GM19238 (cell line): ENCODE results near the gene CUL2.

Source experiments
- DNase-seq: peaks from one replicate; pipeline ENCODE4 v3.0.0; 2011; ENCODE audit warnings: low spot score; ENCODE audit not compliant: insufficient read length

Gene CUL2

DNA sequence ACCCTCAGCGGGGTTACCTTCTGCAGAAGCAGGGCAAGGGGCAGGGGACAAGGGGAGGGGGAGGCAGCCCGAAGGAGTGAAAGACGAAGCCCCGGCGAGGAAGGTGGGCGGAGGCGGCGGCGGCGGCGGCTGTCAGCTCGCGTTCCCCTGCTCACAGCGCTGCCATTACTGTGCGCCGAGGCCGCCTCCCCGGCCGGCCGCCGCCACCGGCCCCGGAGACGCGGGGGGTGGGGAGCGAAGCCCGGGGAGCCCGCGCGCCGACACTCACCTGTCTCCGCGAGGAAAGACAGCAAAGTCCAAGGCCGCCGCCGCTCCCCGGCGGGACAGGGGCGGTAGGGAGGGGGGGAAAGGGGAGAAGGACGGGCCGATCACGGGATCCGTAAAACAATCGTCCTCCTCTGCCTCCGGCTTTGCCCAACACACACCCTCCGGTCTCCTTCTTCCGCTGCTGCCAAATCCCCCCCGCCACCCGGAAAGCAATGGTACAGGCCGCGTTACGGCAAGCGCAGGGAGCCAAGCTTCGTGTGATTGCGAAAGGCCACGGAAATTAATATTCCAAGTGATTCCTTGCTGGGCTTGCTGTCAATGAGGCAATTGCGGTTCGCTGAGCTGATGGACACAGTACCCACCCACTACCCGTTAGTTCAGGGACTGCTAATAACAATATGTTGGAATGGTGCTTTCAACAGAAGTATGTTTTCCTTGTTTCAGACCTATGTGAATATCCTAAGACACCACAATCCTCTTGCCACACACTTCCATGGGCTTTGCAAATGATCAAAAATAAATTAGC, at the start of gene CUL2:
TSS of gene CUL2 (minus strand) at position 180 of the 793 bp plus-strand sequence. CDS start 19,024 bp downstream, outside the sequence.
- peak; percentile 85 for DNase-seq

DNA sequence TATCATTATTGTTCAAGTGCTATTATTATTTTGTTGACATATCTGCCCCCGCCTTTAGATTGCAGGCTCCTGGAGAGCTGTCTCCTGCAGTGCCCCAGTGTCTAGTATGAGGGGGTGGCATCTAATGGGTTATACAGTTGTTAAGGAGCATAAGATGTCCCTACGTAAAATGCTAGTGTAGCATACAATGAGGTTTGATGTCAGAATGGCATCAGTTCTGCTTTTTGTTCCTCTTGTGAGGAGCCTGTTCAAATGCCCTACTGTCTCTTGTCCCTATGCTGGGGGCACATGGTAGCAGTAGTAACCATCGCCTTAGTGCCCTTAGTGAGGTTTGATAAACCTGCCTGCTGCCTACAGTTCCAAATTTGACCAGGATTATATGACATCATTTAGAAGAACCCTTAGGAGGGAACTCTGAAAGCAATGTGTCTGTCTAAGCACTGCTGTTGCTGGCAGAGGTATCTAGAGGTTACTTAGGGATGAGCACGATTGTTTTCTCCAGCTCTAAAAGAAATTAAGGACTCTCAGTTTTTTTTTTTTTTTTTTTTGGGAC, 46.2 kb upstream of the CUL2 start:
- no peak for DNase-seq

GRCh38 chr10:35135861-35136260, 45.7 kb upstream of the CUL2 start:
- DNase-seq, result no peak

DNA sequence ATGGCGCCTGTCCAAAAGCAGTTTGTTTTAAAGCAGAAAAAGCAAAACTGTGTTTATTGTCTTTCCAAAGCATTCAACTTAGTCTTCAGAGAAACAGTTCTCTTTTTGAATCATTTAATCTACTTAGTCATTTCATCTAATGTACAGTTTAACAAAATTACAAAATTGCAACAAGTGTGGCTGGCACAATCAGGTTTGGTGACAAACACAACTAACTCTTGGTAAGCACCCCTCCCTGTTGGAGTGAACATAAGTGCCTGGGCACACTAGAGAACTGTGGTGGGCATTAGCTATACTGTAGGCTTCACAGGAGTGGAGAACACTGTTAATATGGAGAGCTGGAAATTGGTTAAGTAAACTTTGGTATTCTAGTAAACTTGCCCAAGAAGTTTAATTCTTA, 43.4 kb upstream of the CUL2 start:
- no peak for DNase-seq

DNA sequence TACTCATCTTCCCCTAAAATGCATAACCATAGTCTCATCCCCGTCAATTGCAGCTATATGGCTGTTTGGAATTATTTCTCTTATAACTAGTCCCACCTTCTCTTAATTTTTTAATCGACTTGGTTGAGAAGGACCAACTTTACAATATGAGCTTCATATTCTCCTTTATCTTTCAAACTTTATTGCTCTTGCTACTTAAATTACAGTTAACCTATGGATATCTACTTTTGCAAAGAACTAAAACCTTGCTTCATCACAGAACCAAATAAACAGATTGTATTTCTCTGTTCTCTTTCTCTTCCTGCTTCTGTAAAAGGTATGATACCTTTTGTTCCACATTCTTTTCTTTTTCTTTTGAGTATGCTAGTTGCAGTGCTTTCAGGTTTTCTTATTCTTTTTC, 42.6 kb upstream of the CUL2 start:
- no peak for DNase-seq

DNA sequence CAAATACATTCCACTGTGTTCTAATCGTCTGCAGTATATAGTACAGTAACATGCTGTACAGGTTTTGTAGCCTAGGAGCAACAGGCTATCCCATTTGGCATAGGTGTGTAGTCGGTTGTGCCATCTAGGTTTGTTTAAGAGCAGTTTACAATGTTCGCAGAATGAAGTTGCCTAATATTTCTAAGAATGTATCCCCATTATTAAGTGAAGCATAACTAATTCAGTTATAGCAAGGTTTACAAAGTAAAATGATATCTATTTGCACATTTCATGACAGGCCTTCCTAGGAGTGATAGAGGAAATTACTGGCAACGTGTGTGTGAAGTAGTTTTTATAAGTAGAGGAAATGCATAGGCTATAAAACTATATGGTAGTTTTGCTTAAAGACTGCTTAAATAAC, 40.5 kb upstream of the CUL2 start:
- DNase-seq, result no peak

- no peak for DNase-seq
Observed at GRCh38 chr10:35129185-35129674, 39.1 kb upstream of the CUL2 start.

DNA sequence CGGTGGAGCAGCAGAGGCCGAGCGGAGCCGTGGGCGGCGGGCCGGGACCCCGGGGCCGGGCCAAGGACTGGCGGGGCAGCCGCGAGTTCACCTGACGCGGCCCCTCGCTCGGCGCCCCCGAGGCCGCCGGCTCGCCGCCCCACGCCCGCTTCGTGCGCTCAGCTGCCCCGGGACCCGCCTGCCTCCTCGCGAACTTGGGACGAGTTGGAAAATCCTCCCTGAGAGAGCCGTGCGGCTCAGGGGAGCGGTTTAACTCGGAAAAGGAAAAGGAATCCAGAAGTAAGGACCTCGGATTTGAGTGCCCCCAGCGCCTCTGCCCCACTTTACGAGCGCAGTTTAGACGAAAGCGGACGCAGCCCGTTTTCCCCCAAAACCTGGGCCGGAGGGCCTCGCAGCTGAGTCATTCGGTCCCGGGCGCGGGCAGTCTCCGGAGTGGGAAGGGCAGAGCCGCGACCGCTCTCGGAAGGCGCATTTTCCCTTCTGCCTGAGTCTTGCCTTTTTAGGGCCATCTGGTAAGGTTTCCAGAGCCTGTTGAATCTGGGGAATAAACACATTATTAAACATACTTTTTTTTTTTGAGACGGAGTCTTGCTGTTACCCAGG, 37.2 kb upstream of the CUL2 start:
- DNase-seq, result peak; percentile 28

DNA sequence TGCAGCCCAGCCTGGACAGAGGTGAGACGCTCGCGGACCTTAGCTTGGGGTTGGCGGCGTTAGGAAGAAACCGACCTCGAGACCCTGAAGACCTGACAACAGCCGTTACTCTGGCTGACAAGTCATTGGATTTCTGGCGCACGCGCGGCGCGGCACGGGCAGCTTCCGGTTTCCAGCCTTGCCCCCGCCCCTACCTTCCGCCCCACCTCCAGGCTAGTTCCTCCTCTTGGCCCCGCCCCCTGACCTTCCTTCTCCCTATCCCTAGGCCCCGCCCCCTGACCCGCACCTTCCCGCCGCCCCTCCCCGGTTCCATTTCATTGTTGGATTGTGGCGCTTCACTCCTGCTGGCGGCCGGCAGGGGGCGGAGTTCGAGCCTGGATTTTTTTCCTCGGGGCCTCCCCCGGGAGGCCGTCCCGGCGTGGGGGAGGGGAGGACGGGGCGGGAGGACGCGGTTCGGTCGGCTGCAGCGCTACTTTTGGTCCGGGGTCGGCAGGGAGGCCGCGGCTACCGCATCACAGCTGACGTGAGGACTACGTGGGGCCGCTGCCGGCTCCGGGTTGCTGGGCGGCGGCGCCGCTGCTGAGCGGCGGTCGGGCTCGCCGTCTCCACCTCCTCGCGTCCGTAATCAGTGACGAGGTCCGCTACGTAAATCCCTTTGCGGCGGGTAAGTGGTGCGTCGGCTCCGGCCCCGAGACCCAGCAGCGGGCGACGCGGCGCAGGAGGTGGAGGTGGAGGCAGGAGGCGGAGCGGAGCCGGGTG, 36.6 kb upstream of the CUL2 start, which contains the start of gene CREM:
TSS of gene CREM (plus strand) at position 317 of the 759 bp plus-strand sequence. CDS start 10,990 bp downstream, outside the sequence.
- peak; percentile 84 for DNase-seq

GRCh38 chr10:35126062-35126529, 36.0 kb upstream of the CUL2 start:
- no peak for DNase-seq

GRCh38 chr10:35124540-35124939, 34.4 kb upstream of the CUL2 start:
- DNase-seq, result no peak

DNA sequence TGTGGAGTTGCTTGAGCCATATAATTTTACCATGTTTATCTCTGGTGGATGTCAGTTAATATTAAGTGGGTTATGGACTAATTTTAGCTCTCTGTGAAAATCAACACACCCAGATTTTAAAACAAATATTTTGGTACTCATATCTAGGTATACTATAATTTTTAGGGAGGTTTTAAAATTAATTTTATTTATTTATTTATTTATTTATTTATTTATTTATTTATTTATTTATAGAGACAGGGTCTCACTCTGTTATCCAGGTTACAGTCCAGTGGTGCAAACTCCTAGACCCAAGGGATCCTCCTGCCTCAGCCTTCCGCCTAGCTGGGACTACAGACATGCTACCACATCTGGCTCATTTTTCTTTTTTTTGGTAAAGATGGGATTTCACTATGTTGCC, 29.2 kb upstream of the CUL2 start:
- DNase-seq, result no peak

GRCh38 chr10:35112571-35112970, 22.4 kb upstream of the CUL2 start:
- DNase-seq, result no peak

GRCh38 chr10:35103882-35104281, 13.7 kb upstream of the CUL2 start:
- no peak for DNase-seq

- no peak for DNase-seq
Observed at GRCh38 chr10:35097510-35097909, 7.4 kb upstream of the CUL2 start.

DNA sequence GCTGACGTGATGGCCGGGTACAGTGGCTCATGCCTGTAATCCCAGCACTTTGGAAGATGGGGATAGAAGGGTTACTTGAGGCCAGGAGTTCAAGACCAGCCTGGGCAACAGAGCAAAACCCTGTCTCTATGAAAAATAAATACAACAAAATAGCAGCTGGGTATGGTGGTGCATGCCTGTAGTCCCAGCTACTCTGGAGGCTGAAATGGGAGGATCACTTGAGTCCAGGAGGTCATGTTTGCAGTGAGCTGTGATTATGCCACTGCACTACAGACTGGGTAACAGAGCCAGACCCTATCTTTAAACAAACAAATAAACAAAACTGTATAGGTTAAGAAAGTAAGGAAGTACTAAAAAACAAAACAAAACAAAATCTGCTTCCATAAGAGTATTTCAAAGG, 6.2 kb upstream of the CUL2 start:
- DNase-seq, result no peak

DNA sequence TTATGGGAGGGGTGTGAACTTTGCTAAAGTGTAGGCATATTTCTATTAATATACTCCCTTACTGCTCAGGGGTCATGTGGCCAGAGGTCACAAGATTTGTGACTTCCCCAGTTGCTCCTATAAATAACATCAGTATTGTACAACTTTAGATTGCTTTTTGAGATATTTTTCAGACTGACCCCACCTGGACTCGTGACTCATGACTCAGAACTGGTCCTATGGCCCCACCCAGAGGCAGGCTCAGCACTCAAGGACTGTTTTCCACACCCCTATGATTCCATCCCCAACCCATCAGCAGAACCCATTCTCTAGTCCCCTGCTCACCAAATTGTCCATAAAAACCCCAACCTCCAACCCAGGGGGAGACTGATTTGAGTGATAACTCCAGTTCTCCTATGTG, 2.7 kb upstream of the CUL2 start:
- no peak for DNase-seq

DNA sequence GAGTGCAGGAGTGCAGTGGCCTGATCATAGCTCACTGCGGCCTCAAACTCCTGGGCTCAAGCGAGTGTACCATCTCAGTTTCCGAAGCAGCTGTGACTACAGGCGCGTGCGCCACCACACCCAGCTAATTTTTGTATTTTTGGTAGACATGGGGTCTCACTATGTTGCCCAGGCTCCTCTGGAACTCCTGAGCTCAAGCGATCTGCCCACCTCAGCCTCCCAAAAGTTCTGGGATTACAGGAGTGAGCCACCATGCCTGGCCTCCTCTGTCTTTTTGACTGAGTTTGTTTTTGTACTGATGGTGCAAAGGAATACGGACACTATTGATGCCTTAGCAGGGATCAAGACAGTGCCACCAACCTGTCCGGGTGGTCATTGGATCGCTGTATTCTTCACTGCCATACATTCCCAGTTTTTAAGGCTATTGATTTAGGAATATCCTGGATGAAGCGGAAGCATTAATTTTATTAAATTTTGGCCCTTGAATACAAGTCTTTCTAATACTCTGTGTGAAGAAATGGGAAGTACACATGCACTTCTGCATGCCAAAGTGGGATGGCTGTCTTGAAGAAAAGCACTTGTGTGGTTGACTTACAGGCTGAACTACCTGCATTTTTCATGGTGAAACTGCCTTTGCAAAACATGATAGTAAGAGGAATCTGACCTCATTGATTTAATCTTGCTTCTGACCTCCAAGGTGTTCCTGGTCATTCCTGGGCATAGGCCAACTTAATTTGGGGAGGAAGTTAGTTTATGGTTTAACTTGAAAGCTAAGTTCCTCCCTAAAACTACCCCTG, 2.1 kb upstream of the CUL2 start:
- DNase-seq, result no peak

- peak; percentile 31 for DNase-seq
Observed at GRCh38 chr10:35089611-35090161, 455 bp downstream of the CUL2 start.

DNA sequence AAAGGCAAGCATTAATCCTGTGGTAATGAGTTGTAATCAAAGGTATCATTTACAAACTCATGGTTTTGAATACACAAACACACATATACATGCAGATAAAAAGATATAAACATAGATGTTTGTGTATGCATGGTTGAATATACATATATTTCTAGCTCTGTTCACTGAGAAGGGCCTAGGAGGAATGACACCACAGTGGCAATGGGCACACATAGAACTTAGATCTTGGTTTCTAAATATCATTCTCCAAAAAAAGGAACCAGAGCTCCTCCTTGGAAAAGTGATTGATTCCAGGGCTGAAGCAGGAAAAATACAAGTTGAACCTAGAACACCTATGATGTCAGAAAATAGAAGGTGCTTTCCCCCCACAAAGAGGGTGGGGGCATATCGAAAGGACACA, 6.9 kb downstream of the CUL2 start:
- DNase-seq, result no peak
